Activated CD4-positive, alpha-beta memory T cell treated with anti-CD3 and anti-CD28 coated beads, Interleukin-2, amount 10 ng/mL, durations not matched to agents 7 days and 5 days (primary cell): Measurements from ENCODE around the gene FBXW11. TPM values are rescaled to one million over a fixed set of nuclear protein-coding genes. Genes with fewer than 3 reads are reported as not detected.
"Not testable (repeated sequence)": the region's sequence is repeated elsewhere in the genome, so short reads cannot be mapped to it uniquely, and the experiment has no call there.

Experiments
- CTCF ChIA-PET: fragments of 350-600 bp; sonication (Branson Sonifier 250); formaldehyde crosslinking; loops from one replicate; lab custom pipeline; 2021; ENCODE audit warnings: antibody characterized with exemption, inconsistent platforms; lab: Charles Lee
- POLR2A ChIA-PET: fragments of 350-600 bp; sonication (Branson Sonifier 250); formaldehyde crosslinking; loops from one replicate; lab custom pipeline; 2021; ENCODE audit warnings: antibody characterized with exemption; lab: Charles Lee
- DNase-seq: peaks from one replicate; pipeline ENCODE4 v3.0.0-alpha.2; 2020
- H3K27ac Mint-ChIP-seq: one replicate; pipeline ENCODE4 v1.8.0; 2021; ENCODE audit warnings: mild to moderate bottlenecking, mixed read lengths
- H3K27me3 Mint-ChIP-seq: one replicate; pipeline ENCODE4 v1.8.0; 2021; ENCODE audit warnings: mixed read lengths
- H3K36me3 Mint-ChIP-seq: one replicate; pipeline ENCODE4 v1.8.0; 2021; ENCODE audit warnings: low read depth, mixed read lengths
- H3K4me1 Mint-ChIP-seq: one replicate; pipeline ENCODE4 v1.8.0; 2021; ENCODE audit warnings: mixed read lengths
- H3K4me3 Mint-ChIP-seq: one replicate; pipeline ENCODE4 v1.8.0; 2021; ENCODE audit warnings: mild to moderate bottlenecking, mixed read lengths
- H3K9me3 Mint-ChIP-seq: one replicate; pipeline ENCODE4 v1.8.0; 2021; ENCODE audit warnings: mixed read lengths
- total RNA-seq, 2 experiments: library from RNA; stranded (reverse); gene quantifications; one replicate each; pipeline ENCODE4 v1.2.3, GENCODE V29; 2021

Gene FBXW11
- total RNA-seq, 2 experiments from 2014 or later: 37.4 to 38.8 TPM

- H3K36me3 Mint-ChIP-seq, H3K27me3 Mint-ChIP-seq, H3K27ac Mint-ChIP-seq, CTCF ChIA-PET, H3K4me3 Mint-ChIP-seq, DNase-seq, H3K9me3 Mint-ChIP-seq: not testable (repeated sequence)
- POLR2A ChIA-PET: interaction anchor here (1.1 kb wide), 1 partner anchor 65 kb away, joined by 3 read pairs; the partner anchor contains the start of gene FBXW11
- peaks cover 17% of the 10 kb centered on the region for H3K4me1 Mint-ChIP-seq
These were observed 65.2 kb downstream of the FBXW11 start for GRCh38 chr5:171941275-171941674.

GRCh38 chr5:171939951-171940350 is 66.5 kb downstream of the FBXW11 start:
- Mint-ChIP-seq H3K4me3 (no peak overlapping the region), H3K9me3 (no peaks in the 10 kb centered on the region), H3K27me3 (no peaks in the 10 kb centered on the region), H3K36me3 (peaks cover 5% of the 10 kb centered on the region), H3K27ac (no peak overlapping the region), H3K4me1 (peaks cover 17% of the 10 kb centered on the region)
- DNase-seq: no peak
- POLR2A ChIA-PET: no interaction called here
- CTCF ChIA-PET: no interaction called here

- H3K9me3 Mint-ChIP-seq: peaks cover 3% of the 10 kb centered on the region
- ChIA-PET POLR2A (no interaction called here), CTCF (interaction anchor here (1.6 kb wide), 1 partner anchor 26 kb away, joined by 3 read pairs; no protein-coding TSS in a partner anchor)
- peaks cover 13% of the 10 kb centered on the region for H3K36me3 Mint-ChIP-seq
- no peak overlapping the region for H3K4me3 Mint-ChIP-seq
- peaks cover 16% of the 10 kb centered on the region for H3K4me1 Mint-ChIP-seq
- DNase-seq: no peak
- no peak overlapping the region for H3K27ac Mint-ChIP-seq
- H3K27me3 Mint-ChIP-seq: no peaks in the 10 kb centered on the region
These were observed 68.1 kb downstream of the FBXW11 start for GRCh38 chr5:171938358-171938757.

GRCh38 chr5:171937351-171937750 is 69.1 kb downstream of the FBXW11 start:
- Mint-ChIP-seq H3K36me3 (peaks cover 14% of the 10 kb centered on the region), H3K4me3 (no peak overlapping the region), H3K27me3 (no peaks in the 10 kb centered on the region), H3K9me3 (peaks cover 3% of the 10 kb centered on the region), H3K27ac (no peak overlapping the region), H3K4me1 (peaks cover 8% of the 10 kb centered on the region)
- ChIA-PET CTCF (interaction anchor here (1.6 kb wide), 1 partner anchor 25 kb away, joined by 3 read pairs; no protein-coding TSS in a partner anchor), POLR2A (no interaction called here)
- DNase-seq: no peak

GRCh38 chr5:171934586-171934985 is 71.9 kb downstream of the FBXW11 start:
- ChIA-PET POLR2A (no interaction called here), CTCF (no interaction called here)
- Mint-ChIP-seq H3K36me3 (peaks cover 20% of the 10 kb centered on the region), H3K4me1 (peaks cover 10% of the 10 kb centered on the region), H3K9me3 (peaks cover 3% of the 10 kb centered on the region), H3K27ac (no peak overlapping the region), H3K27me3 (no peaks in the 10 kb centered on the region), H3K4me3 (no peak overlapping the region)
- no peak for DNase-seq

GRCh38 chr5:171931163-171931562 is 75.3 kb downstream of the FBXW11 start:
- Mint-ChIP-seq H3K27me3 (no peaks in the 10 kb centered on the region), H3K4me3 (no peak overlapping the region)

GRCh38 chr5:171927345-171927941 is 79.0 kb downstream of the FBXW11 start:
- peaks cover 9% of the 10 kb centered on the region for H3K36me3 Mint-ChIP-seq
- H3K9me3 Mint-ChIP-seq: no peaks in the 10 kb centered on the region
- no peak overlapping the region for H3K4me3 Mint-ChIP-seq
- H3K4me1 Mint-ChIP-seq: peaks cover 12% of the 10 kb centered on the region
- POLR2A ChIA-PET: no interaction called here
- H3K27ac Mint-ChIP-seq: no peak overlapping the region
- no peaks in the 10 kb centered on the region for H3K27me3 Mint-ChIP-seq
- CTCF ChIA-PET: no interaction called here
- no peak for DNase-seq

More at GRCh38 chr5:171931163-171931562, 75.3 kb downstream of the FBXW11 start:
- H3K36me3 Mint-ChIP-seq: peaks cover 18% of the 10 kb centered on the region
- no peak overlapping the region for H3K27ac Mint-ChIP-seq
- H3K9me3 Mint-ChIP-seq: peaks cover 3% of the 10 kb centered on the region
- POLR2A ChIA-PET: no interaction called here
- no peak for DNase-seq
- H3K4me1 Mint-ChIP-seq: peaks cover 12% of the 10 kb centered on the region
- CTCF ChIA-PET: interaction anchor here (1.4 kb wide), 1 partner anchor 12 kb away, joined by 3 read pairs; no protein-coding TSS in a partner anchor

- POLR2A ChIA-PET: no interaction called here
- H3K9me3 Mint-ChIP-seq: no peaks in the 10 kb centered on the region
These were observed 80.1 kb downstream of the FBXW11 start for GRCh38 chr5:171926311-171926710.

GRCh38 chr5:171924493-171925122 is 81.8 kb downstream of the FBXW11 start:
- no peaks in the 10 kb centered on the region for H3K9me3 Mint-ChIP-seq
- CTCF ChIA-PET: no interaction called here
- H3K36me3 Mint-ChIP-seq: peaks cover 2% of the 10 kb centered on the region
- POLR2A ChIA-PET: no interaction called here
- H3K4me3 Mint-ChIP-seq: no peak overlapping the region
- DNase-seq: no peak
- peaks cover 11% of the 10 kb centered on the region for H3K4me1 Mint-ChIP-seq
- no peaks in the 10 kb centered on the region for H3K27me3 Mint-ChIP-seq
- H3K27ac Mint-ChIP-seq: no peak overlapping the region

More at GRCh38 chr5:171926311-171926710, 80.1 kb downstream of the FBXW11 start:
- DNase-seq: no peak
- no peak overlapping the region for H3K4me3 Mint-ChIP-seq
- no peaks in the 10 kb centered on the region for H3K27me3 Mint-ChIP-seq
- CTCF ChIA-PET: no interaction called here
- H3K36me3 Mint-ChIP-seq: peaks cover 5% of the 10 kb centered on the region
- H3K4me1 Mint-ChIP-seq: peaks cover 7% of the 10 kb centered on the region
- H3K27ac Mint-ChIP-seq: no peak overlapping the region

- CTCF ChIA-PET: interaction anchor here (1.9 kb wide), 1 partner anchor 9 kb away, joined by 5 read pairs; no protein-coding TSS in a partner anchor
- no peak overlapping the region for H3K27ac Mint-ChIP-seq
- no peaks in the 10 kb centered on the region for H3K27me3 Mint-ChIP-seq
- H3K36me3 Mint-ChIP-seq: peaks cover 2% of the 10 kb centered on the region
- no peak for DNase-seq
- no peaks in the 10 kb centered on the region for H3K9me3 Mint-ChIP-seq
- H3K4me3 Mint-ChIP-seq: no peak overlapping the region
- POLR2A ChIA-PET: no interaction called here
- peaks cover 9% of the 10 kb centered on the region for H3K4me1 Mint-ChIP-seq
These were observed 85.6 kb downstream of the FBXW11 start for GRCh38 chr5:171920765-171921391.

GRCh38 chr5:171915700-171916099 is 90.7 kb downstream of the FBXW11 start:
- H3K27ac Mint-ChIP-seq, CTCF ChIA-PET, H3K9me3 Mint-ChIP-seq, DNase-seq, H3K4me3 Mint-ChIP-seq, POLR2A ChIA-PET, H3K27me3 Mint-ChIP-seq, H3K36me3 Mint-ChIP-seq: not testable (repeated sequence)
- peaks cover 28% of the 10 kb centered on the region for H3K4me1 Mint-ChIP-seq

- H3K27me3 Mint-ChIP-seq: no peaks in the 10 kb centered on the region
- DNase-seq: no peak
- ChIA-PET CTCF (no interaction called here), POLR2A (no interaction called here)
- H3K27ac Mint-ChIP-seq: no peak overlapping the region
- H3K4me1 Mint-ChIP-seq: peaks cover 28% of the 10 kb centered on the region
- H3K4me3 Mint-ChIP-seq: no peak overlapping the region
- H3K9me3 Mint-ChIP-seq: no peaks in the 10 kb centered on the region
- H3K36me3 Mint-ChIP-seq: peaks cover 2% of the 10 kb centered on the region
These were observed 91.6 kb downstream of the FBXW11 start for GRCh38 chr5:171914726-171915338.

- Mint-ChIP-seq H3K27me3 (no peaks in the 10 kb centered on the region), H3K4me1 (peaks cover 28% of the 10 kb centered on the region), H3K9me3 (no peaks in the 10 kb centered on the region), H3K4me3 (no peak overlapping the region), H3K36me3 (peaks cover 8% of the 10 kb centered on the region), H3K27ac (no peak overlapping the region)
- ChIA-PET POLR2A (no interaction called here), CTCF (interaction anchor here (0.9 to 1.3 kb wide), 3 partner anchors 96 to 274 kb away, joined by 3 to 5 read pairs (median 3); partner anchors contain the start of gene STK10)
- DNase-seq: no peak
These were observed 92.5 kb downstream of the FBXW11 start for GRCh38 chr5:171913987-171914273.
